ENCODE data around the gene APPL2. TPM values are rescaled to one million over a fixed set of nuclear protein-coding genes. Genes with fewer than 3 reads are reported as not detected.

The APPL2 gene, protein sequence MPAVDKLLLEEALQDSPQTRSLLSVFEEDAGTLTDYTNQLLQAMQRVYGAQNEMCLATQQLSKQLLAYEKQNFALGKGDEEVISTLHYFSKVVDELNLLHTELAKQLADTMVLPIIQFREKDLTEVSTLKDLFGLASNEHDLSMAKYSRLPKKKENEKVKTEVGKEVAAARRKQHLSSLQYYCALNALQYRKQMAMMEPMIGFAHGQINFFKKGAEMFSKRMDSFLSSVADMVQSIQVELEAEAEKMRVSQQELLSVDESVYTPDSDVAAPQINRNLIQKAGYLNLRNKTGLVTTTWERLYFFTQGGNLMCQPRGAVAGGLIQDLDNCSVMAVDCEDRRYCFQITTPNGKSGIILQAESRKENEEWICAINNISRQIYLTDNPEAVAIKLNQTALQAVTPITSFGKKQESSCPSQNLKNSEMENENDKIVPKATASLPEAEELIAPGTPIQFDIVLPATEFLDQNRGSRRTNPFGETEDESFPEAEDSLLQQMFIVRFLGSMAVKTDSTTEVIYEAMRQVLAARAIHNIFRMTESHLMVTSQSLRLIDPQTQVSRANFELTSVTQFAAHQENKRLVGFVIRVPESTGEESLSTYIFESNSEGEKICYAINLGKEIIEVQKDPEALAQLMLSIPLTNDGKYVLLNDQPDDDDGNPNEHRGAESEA
- 10 to 100 TPM; 15.3 to 97.5 (median 22.0) TPM for total RNA-seq
- polyA plus RNA-seq, result 100 to 1,000 TPM in 1 of 3 donors, 10 to 100 TPM in 2; 46.5 to 116 (median 81.1) TPM

DNA sequence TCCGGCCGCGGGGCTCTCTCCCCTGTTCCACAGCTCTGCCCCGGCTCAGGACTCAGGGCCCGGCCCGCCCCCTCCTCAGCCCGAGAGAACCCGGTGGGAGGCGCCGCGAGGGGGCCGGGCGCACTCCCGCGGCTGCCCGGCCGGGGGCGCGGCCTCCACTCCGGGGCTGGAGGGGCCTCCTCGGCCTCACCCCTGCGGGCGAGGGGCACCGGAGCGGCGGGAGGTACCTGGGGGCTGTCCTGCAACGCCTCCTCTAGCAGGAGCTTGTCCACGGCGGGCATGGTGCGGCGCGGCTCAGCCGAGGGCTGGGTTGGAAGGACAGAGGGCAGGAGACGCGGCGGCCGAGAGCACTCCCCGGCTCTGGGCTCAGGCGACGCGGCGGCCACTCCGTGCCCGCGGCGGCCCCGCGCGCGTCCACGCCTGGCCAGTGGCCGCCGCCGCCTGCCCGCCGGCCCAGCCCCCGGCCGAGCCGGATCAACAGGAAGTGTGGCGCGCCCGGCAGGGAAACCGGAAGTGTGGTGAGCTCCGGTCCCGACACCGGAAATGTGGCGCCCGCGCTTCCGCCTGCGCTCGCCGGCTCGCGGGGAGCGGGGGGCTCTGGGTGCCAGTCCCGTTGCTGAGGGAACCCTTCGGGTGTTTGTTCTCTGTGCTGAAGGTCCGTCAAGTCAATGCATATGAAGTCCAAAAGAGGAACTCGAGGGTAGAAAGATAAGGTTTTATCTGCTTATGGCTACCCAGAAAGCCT is at the start of gene APPL2:
APPL2 (minus strand) TSS at position 443 of the 745 bp plus-strand sequence; CDS start at position 281, 162 bp downstream.
- intact Hi-C loops (cut with DNase I), result loop anchor here (5.0 kb wide), 1 partner anchor 1011 kb away; the partner anchor contains the start of gene CKAP4
- H3K27ac ChIP-seq, result peak within 1 kb of the TSS; percentile 91 to 94 (median 93)
- peaks cover 0 to 44% (median 36%) of the 10 kb centered on the region in 4 donors for H3K4me1 ChIP-seq
- peak in 1 of 4 donors; percentile 17 for TF ChIP-seq EP300 (IDR thresholded peaks at IDR 0.05)
- TF ChIP-seq, protein P1, sequence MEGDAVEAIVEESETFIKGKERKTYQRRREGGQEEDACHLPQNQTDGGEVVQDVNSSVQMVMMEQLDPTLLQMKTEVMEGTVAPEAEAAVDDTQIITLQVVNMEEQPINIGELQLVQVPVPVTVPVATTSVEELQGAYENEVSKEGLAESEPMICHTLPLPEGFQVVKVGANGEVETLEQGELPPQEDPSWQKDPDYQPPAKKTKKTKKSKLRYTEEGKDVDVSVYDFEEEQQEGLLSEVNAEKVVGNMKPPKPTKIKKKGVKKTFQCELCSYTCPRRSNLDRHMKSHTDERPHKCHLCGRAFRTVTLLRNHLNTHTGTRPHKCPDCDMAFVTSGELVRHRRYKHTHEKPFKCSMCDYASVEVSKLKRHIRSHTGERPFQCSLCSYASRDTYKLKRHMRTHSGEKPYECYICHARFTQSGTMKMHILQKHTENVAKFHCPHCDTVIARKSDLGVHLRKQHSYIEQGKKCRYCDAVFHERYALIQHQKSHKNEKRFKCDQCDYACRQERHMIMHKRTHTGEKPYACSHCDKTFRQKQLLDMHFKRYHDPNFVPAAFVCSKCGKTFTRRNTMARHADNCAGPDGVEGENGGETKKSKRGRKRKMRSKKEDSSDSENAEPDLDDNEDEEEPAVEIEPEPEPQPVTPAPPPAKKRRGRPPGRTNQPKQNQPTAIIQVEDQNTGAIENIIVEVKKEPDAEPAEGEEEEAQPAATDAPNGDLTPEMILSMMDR (IDR thresholded peaks at IDR 0.05), result no peak
- TF ChIP-seq POLR2A (IDR thresholded peaks at IDR 0.05), result peak; percentile 47
- peak; percentile 57 to 85 (median 82) for TF ChIP-seq POLR2AphosphoS5 (IDR thresholded peaks at IDR 0.05)
- H3K27me3 ChIP-seq, result no peaks in the 10 kb centered on the region
- DNase-seq, result peak; percentile 94
- H3K9me3 ChIP-seq, result no peaks in the 10 kb centered on the region
- no peaks in the 10 kb centered on the region for H3K36me3 ChIP-seq
- peak within 1 kb of the TSS; percentile 71 to 98 (median 92) for H3K4me3 ChIP-seq
- WGBS, 2 donors, result 0 to 1% methylated on average over 80 of the region's 80 CpGs

DNA sequence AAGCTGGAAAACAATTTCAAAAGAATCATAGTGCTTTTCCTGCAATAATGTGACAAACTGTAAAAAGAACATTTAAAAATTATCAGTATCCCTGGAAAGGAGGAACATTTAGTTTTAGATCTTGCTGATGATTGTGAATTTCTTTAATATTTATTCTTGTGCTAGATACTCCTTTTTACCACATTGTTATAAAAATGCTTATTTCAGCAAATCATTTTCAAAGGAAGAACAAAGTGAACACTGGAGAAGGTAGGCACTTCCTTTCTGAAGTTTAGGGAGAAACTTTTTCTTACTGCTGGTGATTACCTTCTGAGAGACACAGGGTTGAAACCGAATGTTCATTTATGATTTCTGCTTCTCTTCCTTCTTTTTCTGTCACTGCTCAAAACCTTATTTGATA is 49.4 kb upstream of the APPL2 start:
- no peak for TF ChIP-seq POLR2A (IDR thresholded peaks at IDR 0.05)
- no peak for TF ChIP-seq EP300 (IDR thresholded peaks at IDR 0.05)
- no peak for TF ChIP-seq POLR2AphosphoS5 (IDR thresholded peaks at IDR 0.05)
- TF ChIP-seq, protein P1 (IDR thresholded peaks at IDR 0.05), result no peak
- 84 to 86% methylated on average over 1 of the region's 1 CpG for WGBS, 2 donors

DNA sequence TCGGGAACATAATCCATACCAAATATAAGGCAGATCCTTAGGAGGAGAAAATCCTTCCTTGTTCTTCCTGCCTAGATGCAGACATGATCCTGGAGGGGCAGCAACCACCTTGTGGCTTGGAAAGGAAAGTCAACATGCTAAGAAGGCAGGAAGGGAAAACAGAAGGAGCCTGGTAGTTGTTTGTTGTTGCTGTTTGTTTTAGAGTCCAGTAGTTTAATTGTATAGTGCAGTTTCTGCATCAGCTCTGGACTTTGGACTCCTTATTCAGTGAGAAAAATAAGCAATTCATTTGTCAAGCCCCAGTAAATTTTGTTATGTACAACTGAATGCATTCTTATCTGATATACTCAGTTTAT is 45.7 kb upstream of the APPL2 start:
- no peaks in the 10 kb centered on the region for H3K27me3 ChIP-seq
- no peak overlapping the region for H3K4me3 ChIP-seq
- H3K9me3 ChIP-seq, result no peaks in the 10 kb centered on the region
- H3K27ac ChIP-seq, result no peak overlapping the region
- intact Hi-C loops (cut with DNase I), result no loop called here
- no peak for DNase-seq
- 45 to 90% methylated on average over 1 of the region's 1 CpG for WGBS, 2 donors
- H3K36me3 ChIP-seq, result no peaks in the 10 kb centered on the region
- no peaks in the 10 kb centered on the region for H3K4me1 ChIP-seq
- TF ChIP-seq POLR2AphosphoS5 (IDR thresholded peaks at IDR 0.05) (no peak), POLR2A (IDR thresholded peaks at IDR 0.05) (no peak), EP300 (IDR thresholded peaks at IDR 0.05) (no peak)
- TF ChIP-seq, protein P1 (IDR thresholded peaks at IDR 0.05), result no peak

More for the DNA sequence above, 49.4 kb upstream of the APPL2 start:
- Histone ChIP-seq H3K4me1 (no peaks in the 10 kb centered on the region), H3K4me3 (no peak overlapping the region), H3K36me3 (no peaks in the 10 kb centered on the region), H3K27me3 (peaks cover 0 to 3% (median 0%) of the 10 kb centered on the region in 3 donors), H3K27ac (no peak overlapping the region), H3K9me3 (no peaks in the 10 kb centered on the region)
- no peak for DNase-seq
- intact Hi-C loops (cut with DNase I), result no loop called here

DNA sequence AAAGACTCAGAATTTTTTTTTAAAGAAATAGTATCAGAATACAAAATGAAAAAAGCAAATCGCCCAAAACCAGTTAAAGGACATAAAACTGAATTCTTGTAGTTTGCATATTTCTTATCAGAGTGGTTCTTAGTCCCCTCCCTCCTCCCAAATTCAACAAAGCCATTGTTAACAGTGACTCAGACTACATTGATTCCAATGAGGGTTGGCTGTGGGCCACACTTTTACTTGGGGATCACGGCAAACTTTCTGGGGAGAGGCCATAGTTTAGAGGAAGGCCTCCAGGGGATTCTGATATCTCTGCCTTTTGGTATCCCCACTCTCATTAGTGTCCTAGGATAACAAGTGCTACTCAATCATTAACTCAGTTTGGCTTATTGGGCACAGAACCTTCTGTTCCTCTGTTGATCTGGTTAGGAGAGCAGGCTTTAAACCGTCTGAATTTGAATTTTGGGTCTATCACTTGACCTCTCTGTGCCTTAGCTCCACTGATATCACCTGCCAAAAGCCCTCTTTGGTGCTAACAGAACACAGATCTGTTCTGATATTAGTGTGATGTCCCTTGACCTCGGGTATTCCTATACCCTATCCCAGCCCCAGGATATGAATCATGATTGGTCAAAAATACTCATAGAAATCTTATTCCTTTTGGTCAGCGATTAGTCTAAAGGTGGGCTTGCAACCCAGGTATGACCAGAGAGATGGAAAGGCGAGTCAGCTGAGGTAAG is 45.2 kb upstream of the APPL2 start:
- DNase-seq, result no peak
- Histone ChIP-seq H3K27ac (no peak overlapping the region), H3K27me3 (no peaks in the 10 kb centered on the region), H3K9me3 (no peaks in the 10 kb centered on the region), H3K36me3 (no peaks in the 10 kb centered on the region), H3K4me1 (no peaks in the 10 kb centered on the region), H3K4me3 (no peak overlapping the region)
- intact Hi-C loops (cut with DNase I), result no loop called here
- TF ChIP-seq, protein P1 (IDR thresholded peaks at IDR 0.05), result no peak
- no peak for TF ChIP-seq POLR2A (IDR thresholded peaks at IDR 0.05)
- TF ChIP-seq POLR2AphosphoS5 (IDR thresholded peaks at IDR 0.05), result no peak
- TF ChIP-seq EP300 (IDR thresholded peaks at IDR 0.05), result no peak
- 44 to 80% methylated on average over 6 of the region's 6 CpGs for WGBS, 2 donors

Data from sigmoid colon (tissue), 7 donors.